ELF-1 (cell line): Measurements from ENCODE around the gene C1QTNF12.
A peak's percentile ranks its signal among the peaks of the same experiment; 100 is the strongest.

Experiments
- DNase-seq: peaks from one replicate; pipeline ENCODE4 v3.0.0-alpha.2; 2016; ENCODE audit warnings: low read depth, low spot score

Gene C1QTNF12

GRCh38 chr1:1213345-1214265 is 32.9 kb downstream of the C1QTNF12 start, which contains the start of gene TNFRSF4:
TNFRSF4 (minus strand) TSS chr1:1214153; CDS start chr1:1214127, 26 bp downstream.
- no peak for DNase-seq

- no peak for DNase-seq
Observed at GRCh38 chr1:1212780-1213344, 33.7 kb downstream of the C1QTNF12 start.

- DNase-seq, result no peak
Observed at GRCh38 chr1:1211541-1212441, 34.7 kb downstream of the C1QTNF12 start.

GRCh38 chr1:1210726-1211540 is 35.6 kb downstream of the C1QTNF12 start:
- DNase-seq, result no peak

GRCh38 chr1:1208713-1209433 is 37.6 kb downstream of the C1QTNF12 start:
- DNase-seq, result no peak

GRCh38 chr1:1207571-1207892 is 39.0 kb downstream of the C1QTNF12 start:
- DNase-seq, result no peak

- no peak for DNase-seq
Observed at GRCh38 chr1:1206966-1207531, 39.5 kb downstream of the C1QTNF12 start.

- peak; percentile 30 for DNase-seq
Observed at GRCh38 chr1:1206376-1206965, 40.1 kb downstream of the C1QTNF12 start, which contains the start of gene TNFRSF18. TNFRSF18 (minus strand) TSS chr1:1206592; CDS start chr1:1206571, 21 bp downstream.

GRCh38 chr1:1205769-1206375 is 40.6 kb downstream of the C1QTNF12 start:
- DNase-seq, result no peak

- no peak for DNase-seq
Observed at GRCh38 chr1:1204998-1205768, 41.3 kb downstream of the C1QTNF12 start.

- no peak for DNase-seq
Observed at GRCh38 chr1:1204425-1204920, 42.0 kb downstream of the C1QTNF12 start.

GRCh38 chr1:1203561-1204424 is 42.7 kb downstream of the C1QTNF12 start:
- no peak for DNase-seq

GRCh38 chr1:1202831-1203560 is 43.5 kb downstream of the C1QTNF12 start:
- DNase-seq, result no peak

GRCh38 chr1:1200876-1201810 is 45.4 kb downstream of the C1QTNF12 start:
- peak; percentile 37 for DNase-seq
